Bronchial epithelial cell (primary cell): Measurements from ENCODE around the gene GMPPA. TPM values are rescaled to one million over a fixed set of nuclear protein-coding genes. Genes with fewer than 3 reads are reported as not detected.

ENCODE experiments used
- DNase-seq: peaks from one replicate; pipeline ENCODE4 v3.0.0-alpha.2; 2010; ENCODE audit warnings: low read depth
- FAIRE-seq: peaks from 2 replicates; lab custom pipeline; 2011; peaks lifted over from hg19 to GRCh38; lab: Jason Lieb, UNC
- H3K27me3 ChIP-seq: 2 replicates; pipeline ENCODE4 v1.5.1; 2011; ENCODE audit warnings: low read length; ENCODE audit not compliant: control insufficient read depth, insufficient read depth
- H3K36me3 ChIP-seq: 2 replicates; pipeline ENCODE4 v1.5.1; 2011; ENCODE audit warnings: low read length; ENCODE audit not compliant: control insufficient read depth, insufficient read depth
- H3K4me3 ChIP-seq: 2 replicates; pipeline ENCODE4 v1.5.1; 2011; ENCODE audit warnings: mild to moderate bottlenecking, low read depth, low read length, control low read depth
- CTCF ChIP-seq: IDR thresholded peaks from 2 replicates; pipeline ENCODE4 v1.5.1; 2011; ENCODE audit warnings: mild to moderate bottlenecking, moderate library complexity, low read length, control low read depth, inconsistent platforms; ENCODE audit not compliant: insufficient read depth, severe bottlenecking
- total RNA-seq: library from RNA; depleted of rRNA; stranded (reverse); fragments of >200 nt; gene quantifications from 2 replicates; pipeline ENCODE4 v1.2.1, GENCODE V29; 2014

The GMPPA gene
- total RNA-seq, 1 donor from 2014 or later, result 49.0 TPM

- Histone ChIP-seq H3K4me3 (no peak overlapping the region), H3K27me3 (peaks cover 33% of the 10 kb centered on the region), H3K36me3 (no peaks in the 10 kb centered on the region)
- no peak for FAIRE-seq
- TF ChIP-seq CTCF, result no peak
- no peak for DNase-seq
Measured at GRCh38 chr2:219482674-219483405, 15.9 kb upstream of the GMPPA start.

GRCh38 chr2:219483451-219484342 is 15.0 kb upstream of the GMPPA start:
- Histone ChIP-seq H3K27me3 (peaks cover 33% of the 10 kb centered on the region), H3K36me3 (no peaks in the 10 kb centered on the region), H3K4me3 (no peak overlapping the region)
- FAIRE-seq (no peak), DNase-seq (no peak)
- no peak for TF ChIP-seq CTCF

DNA sequence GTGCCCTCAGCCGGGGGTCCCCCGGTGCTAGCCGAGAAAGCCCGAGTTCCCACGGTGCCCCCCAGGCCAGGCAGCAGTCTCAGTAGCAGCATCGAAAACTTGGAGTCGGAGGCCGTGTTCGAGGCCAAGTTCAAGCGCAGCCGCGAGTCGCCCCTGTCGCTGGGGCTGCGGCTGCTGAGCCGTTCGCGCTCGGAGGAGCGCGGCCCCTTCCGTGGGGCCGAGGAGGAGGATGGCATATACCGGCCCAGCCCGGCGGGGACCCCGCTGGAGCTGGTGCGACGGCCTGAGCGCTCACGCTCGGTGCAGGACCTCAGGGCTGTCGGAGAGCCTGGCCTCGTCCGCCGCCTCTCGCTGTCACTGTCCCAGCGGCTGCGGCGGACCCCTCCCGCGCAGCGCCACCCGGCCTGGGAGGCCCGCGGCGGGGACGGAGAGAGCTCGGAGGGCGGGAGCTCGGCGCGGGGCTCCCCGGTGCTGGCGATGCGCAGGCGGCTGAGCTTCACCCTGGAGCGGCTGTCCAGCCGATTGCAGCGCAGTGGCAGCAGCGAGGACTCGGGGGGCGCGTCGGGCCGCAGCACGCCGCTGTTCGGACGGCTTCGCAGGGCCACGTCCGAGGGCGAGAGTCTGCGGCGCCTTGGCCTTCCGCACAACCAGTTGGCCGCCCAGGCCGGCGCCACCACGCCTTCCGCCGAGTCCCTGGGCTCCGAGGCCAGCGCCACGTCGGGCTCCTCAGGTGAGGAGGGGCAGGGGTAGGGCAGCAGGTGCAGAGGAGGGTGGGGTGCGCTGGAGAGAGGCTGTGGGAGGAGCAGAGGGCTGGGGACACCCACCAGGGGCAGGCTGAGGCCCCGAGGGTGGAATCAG is 14.1 kb upstream of the GMPPA start:
- FAIRE-seq (no peak), DNase-seq (no peak)
- no peak for TF ChIP-seq CTCF
- H3K4me3 ChIP-seq, result no peak overlapping the region
- H3K27me3 ChIP-seq, result peaks cover 33% of the 10 kb centered on the region
- H3K36me3 ChIP-seq, result no peaks in the 10 kb centered on the region

DNA sequence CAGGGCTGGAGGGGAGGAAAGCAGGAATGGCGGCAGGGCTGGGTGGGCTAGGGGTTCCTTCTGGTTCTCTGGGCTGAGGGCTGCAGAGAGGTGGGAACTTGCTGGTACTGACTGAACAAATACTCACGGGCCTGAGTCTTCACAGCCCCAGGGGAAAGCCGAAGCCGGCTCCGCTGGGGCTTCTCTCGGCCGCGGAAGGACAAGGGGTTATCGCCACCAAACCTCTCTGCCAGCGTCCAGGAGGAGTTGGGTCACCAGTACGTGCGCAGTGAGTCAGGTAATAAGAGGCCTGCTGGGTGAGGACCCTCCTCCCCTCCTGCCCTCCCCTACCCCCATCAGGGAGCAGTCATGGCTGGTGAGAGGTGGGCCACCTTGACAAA is 13.5 kb upstream of the GMPPA start:
- Histone ChIP-seq H3K27me3 (peaks cover 33% of the 10 kb centered on the region), H3K36me3 (no peaks in the 10 kb centered on the region), H3K4me3 (no peak overlapping the region)
- FAIRE-seq (no peak), DNase-seq (no peak)
- TF ChIP-seq CTCF, result no peak

- FAIRE-seq (no peak), DNase-seq (no peak)
- no peak overlapping the region for H3K4me3 ChIP-seq
- TF ChIP-seq CTCF, result no peak
- peaks cover 33% of the 10 kb centered on the region for H3K27me3 ChIP-seq
- H3K36me3 ChIP-seq, result no peaks in the 10 kb centered on the region
Measured at GRCh38 chr2:219486380-219486959, 12.2 kb upstream of the GMPPA start.
